Measurements from ENCODE around the gene RESF1.

GRCh38 chr12:31952418-31952817 is 6.8 kb upstream of the RESF1 start:
- no peak for TF ChIP-seq POLR2AphosphoS5 (IDR thresholded peaks at IDR 0.05)
- TF ChIP-seq, protein P1, sequence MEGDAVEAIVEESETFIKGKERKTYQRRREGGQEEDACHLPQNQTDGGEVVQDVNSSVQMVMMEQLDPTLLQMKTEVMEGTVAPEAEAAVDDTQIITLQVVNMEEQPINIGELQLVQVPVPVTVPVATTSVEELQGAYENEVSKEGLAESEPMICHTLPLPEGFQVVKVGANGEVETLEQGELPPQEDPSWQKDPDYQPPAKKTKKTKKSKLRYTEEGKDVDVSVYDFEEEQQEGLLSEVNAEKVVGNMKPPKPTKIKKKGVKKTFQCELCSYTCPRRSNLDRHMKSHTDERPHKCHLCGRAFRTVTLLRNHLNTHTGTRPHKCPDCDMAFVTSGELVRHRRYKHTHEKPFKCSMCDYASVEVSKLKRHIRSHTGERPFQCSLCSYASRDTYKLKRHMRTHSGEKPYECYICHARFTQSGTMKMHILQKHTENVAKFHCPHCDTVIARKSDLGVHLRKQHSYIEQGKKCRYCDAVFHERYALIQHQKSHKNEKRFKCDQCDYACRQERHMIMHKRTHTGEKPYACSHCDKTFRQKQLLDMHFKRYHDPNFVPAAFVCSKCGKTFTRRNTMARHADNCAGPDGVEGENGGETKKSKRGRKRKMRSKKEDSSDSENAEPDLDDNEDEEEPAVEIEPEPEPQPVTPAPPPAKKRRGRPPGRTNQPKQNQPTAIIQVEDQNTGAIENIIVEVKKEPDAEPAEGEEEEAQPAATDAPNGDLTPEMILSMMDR (IDR thresholded peaks at IDR 0.05), result no peak
